T-helper 1 cell treated with Interleukin-12 subunit alpha and Interleukin-12 subunit beta and Interleukin-4 antibody, amounts not matched to agents 30 μg/mL and 1 μg/mL, for 36 hours (primary cell): Measurements from ENCODE around the gene MFNG.
"Not testable (repeated sequence)": the region's sequence is repeated elsewhere in the genome, so short reads cannot be mapped to it uniquely, and the experiment has no call there.

Experiments
- H3K27ac Mint-ChIP-seq: one replicate; pipeline ENCODE4 v1.8.0; 2021; ENCODE audit warnings: mild to moderate bottlenecking, mixed read lengths
- H3K27me3 Mint-ChIP-seq: one replicate; pipeline ENCODE4 v1.8.0; 2021; ENCODE audit warnings: low read depth, mixed read lengths
- H3K36me3 Mint-ChIP-seq: one replicate; pipeline ENCODE4 v1.8.0; 2021; ENCODE audit warnings: low read depth, mixed read lengths
- H3K4me1 Mint-ChIP-seq: one replicate; pipeline ENCODE4 v1.8.0; 2021; ENCODE audit warnings: low read depth, mixed read lengths
- H3K4me3 Mint-ChIP-seq: one replicate; pipeline ENCODE4 v1.8.0; 2021; ENCODE audit warnings: mild to moderate bottlenecking, moderate library complexity, mixed read lengths
- H3K9me3 Mint-ChIP-seq: one replicate; pipeline ENCODE4 v1.8.0; 2021; ENCODE audit warnings: mixed read lengths

The MFNG gene

GRCh38 chr22:37486224-37486845 lies at the start of gene MFNG:
Gene MFNG (minus strand): TSS chr22:37486384. CDS start chr22:37486177, 207 bp downstream.
- Mint-ChIP-seq H3K4me3 (peak within 1 kb of the TSS; percentile 98), H3K36me3 (peaks cover 22% of the 10 kb centered on the region), H3K9me3 (no peaks in the 10 kb centered on the region), H3K4me1 (peaks cover 41% of the 10 kb centered on the region), H3K27me3 (no peaks in the 10 kb centered on the region), H3K27ac (peak within 1 kb of the TSS; percentile 95)

DNA sequence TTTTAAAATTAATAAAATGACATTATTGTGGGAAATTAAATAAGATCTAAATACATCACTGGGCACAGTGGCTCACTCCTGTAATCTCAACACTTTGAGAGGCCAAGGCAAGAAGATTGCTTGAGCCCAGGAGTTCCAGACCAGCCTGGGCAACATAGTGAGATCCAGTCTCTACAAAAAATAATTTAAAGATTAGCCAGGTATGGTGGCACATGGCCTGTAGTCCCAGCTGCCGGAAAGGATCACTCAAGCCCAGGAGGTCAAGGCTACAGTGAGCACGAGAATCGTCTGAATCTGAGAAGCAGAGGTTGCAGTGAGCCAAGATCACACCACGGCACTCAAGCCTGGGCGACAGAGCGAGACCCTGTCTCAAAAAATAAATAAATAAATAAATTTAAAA lies 49.0 kb upstream of the MFNG start:
- H3K4me3 Mint-ChIP-seq: no peak overlapping the region

GRCh38 chr22:37534445-37534844 lies 48.3 kb upstream of the MFNG start:
- Mint-ChIP-seq H3K4me3 (no peak overlapping the region), H3K27ac (no peak overlapping the region), H3K4me1 (peaks cover 31% of the 10 kb centered on the region), H3K27me3 (peaks cover 8% of the 10 kb centered on the region), H3K9me3 (no peaks in the 10 kb centered on the region), H3K36me3 (no peaks in the 10 kb centered on the region)

More for the DNA sequence above, 49.0 kb upstream of the MFNG start:
- H3K27ac Mint-ChIP-seq: no peak overlapping the region
- no peaks in the 10 kb centered on the region for H3K9me3 Mint-ChIP-seq
- peaks cover 8% of the 10 kb centered on the region for H3K27me3 Mint-ChIP-seq
- peaks cover 28% of the 10 kb centered on the region for H3K4me1 Mint-ChIP-seq
- H3K36me3 Mint-ChIP-seq: no peaks in the 10 kb centered on the region

DNA sequence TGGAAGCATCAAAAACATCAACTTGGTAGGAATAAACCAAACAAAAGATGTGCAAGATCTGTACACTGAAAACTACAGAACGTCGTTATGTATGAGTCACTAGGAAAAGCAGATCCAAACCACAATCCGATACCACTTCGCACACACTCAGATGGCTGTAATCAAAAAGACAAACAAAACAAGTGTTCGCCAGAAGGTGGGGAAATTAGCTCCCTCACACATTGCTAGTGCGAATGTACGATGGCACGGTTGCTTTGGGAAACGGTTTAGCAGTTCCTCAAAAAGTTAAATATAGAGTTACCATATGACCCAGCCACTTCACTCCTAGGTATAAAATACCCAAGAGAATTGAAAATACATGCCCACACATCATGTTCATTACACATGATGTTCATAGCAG lies 47.8 kb upstream of the MFNG start:
- H3K36me3 Mint-ChIP-seq: no peaks in the 10 kb centered on the region
- H3K9me3 Mint-ChIP-seq: no peaks in the 10 kb centered on the region
- H3K27ac Mint-ChIP-seq: no peak overlapping the region
- peaks cover 29% of the 10 kb centered on the region for H3K4me1 Mint-ChIP-seq
- H3K27me3 Mint-ChIP-seq: peaks cover 7% of the 10 kb centered on the region
- no peak overlapping the region for H3K4me3 Mint-ChIP-seq

DNA sequence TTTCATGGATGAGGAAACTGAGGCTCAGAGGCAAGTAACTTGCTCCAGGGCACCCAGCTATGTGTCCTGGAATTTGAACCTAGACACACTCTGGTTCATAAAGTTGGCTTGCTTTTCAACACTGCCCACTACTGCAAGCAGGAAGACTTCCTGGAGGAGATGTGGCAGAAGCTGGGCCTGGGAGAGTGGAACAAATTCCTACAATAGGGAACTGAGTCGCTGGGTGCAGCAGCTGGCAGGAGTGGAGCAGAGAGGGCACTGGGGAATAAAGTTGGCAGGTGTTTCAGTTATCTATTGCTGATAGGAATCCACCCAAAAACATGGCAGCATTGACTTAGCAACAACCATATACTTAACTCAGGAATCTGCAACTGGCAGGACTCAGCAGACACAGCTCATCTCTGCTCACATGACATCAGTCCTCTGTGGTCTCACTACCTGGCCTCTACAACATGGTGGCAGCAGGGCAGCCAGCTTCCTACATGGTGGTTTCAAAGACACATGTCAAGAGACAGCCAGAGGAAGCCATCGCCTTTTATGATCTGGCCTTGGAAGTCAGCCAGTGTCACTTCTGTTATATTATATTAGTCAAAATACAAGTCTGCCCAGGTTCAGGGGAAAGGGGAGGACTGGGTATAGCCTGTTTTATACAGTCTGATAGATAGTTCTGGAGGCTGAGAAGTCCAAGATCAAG lies 43.6 kb upstream of the MFNG start:
- peaks cover 4% of the 10 kb centered on the region for H3K27me3 Mint-ChIP-seq
- no peak overlapping the region for H3K27ac Mint-ChIP-seq
- peaks cover 18% of the 10 kb centered on the region for H3K4me1 Mint-ChIP-seq
- H3K9me3 Mint-ChIP-seq: no peaks in the 10 kb centered on the region
- no peak overlapping the region for H3K4me3 Mint-ChIP-seq
- H3K36me3 Mint-ChIP-seq: no peaks in the 10 kb centered on the region

DNA sequence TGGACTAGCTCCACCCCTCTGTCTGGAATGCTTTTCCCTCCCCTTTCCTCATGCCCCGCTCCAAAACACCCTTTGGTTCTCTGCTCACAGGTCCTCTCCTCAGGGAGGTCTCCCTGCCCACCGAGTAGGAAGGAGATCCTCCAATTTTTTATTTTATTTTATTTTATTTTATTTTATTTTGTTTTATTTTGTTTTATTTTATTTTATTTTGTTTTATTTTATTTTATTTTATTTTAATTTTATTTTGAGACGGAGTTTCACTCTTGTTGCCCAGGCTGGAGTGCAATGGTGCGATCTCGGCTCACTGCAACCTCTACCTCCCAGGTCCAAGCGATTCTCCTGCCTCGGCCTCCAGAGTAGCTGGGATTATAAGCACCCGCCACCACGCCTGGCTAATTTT lies 41.8 kb upstream of the MFNG start:
- not testable (repeated sequence) for H3K9me3 Mint-ChIP-seq, H3K4me3 Mint-ChIP-seq
- H3K27me3 Mint-ChIP-seq: peaks cover 10% of the 10 kb centered on the region

GRCh38 chr22:37527081-37527752 lies 41.0 kb upstream of the MFNG start:
- H3K9me3 Mint-ChIP-seq, H3K4me1 Mint-ChIP-seq, H3K4me3 Mint-ChIP-seq, H3K36me3 Mint-ChIP-seq, H3K27ac Mint-ChIP-seq: not testable (repeated sequence)
- H3K27me3 Mint-ChIP-seq: peaks cover 16% of the 10 kb centered on the region

More for the DNA sequence above, 41.8 kb upstream of the MFNG start:
- not testable (repeated sequence) for H3K4me1 Mint-ChIP-seq, H3K27ac Mint-ChIP-seq, H3K36me3 Mint-ChIP-seq

DNA sequence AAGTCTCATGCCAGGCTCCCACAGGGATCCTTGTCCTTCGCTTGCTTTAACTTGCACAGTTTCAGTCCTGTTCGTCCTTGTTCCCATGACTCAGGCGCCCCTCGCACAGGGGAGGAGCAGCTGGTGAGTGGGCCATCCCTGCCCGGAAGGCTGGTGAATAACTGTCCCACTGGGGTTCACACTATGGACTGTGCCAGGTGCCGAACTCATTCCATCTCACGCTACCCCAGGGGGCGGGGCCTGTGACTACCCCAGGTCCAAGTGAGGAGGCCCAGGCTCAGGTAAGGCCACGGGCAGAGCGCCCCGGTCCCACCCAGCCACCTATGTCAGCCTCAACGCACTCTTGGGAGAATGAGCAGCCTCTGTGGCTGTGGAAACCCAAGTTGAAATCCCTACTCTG lies 40.2 kb upstream of the MFNG start:
- no peaks in the 10 kb centered on the region for H3K36me3 Mint-ChIP-seq
- no peaks in the 10 kb centered on the region for H3K9me3 Mint-ChIP-seq
- H3K4me3 Mint-ChIP-seq: no peak overlapping the region
- peaks cover 25% of the 10 kb centered on the region for H3K27me3 Mint-ChIP-seq
- H3K27ac Mint-ChIP-seq: no peak overlapping the region
- peaks cover 4% of the 10 kb centered on the region for H3K4me1 Mint-ChIP-seq

DNA sequence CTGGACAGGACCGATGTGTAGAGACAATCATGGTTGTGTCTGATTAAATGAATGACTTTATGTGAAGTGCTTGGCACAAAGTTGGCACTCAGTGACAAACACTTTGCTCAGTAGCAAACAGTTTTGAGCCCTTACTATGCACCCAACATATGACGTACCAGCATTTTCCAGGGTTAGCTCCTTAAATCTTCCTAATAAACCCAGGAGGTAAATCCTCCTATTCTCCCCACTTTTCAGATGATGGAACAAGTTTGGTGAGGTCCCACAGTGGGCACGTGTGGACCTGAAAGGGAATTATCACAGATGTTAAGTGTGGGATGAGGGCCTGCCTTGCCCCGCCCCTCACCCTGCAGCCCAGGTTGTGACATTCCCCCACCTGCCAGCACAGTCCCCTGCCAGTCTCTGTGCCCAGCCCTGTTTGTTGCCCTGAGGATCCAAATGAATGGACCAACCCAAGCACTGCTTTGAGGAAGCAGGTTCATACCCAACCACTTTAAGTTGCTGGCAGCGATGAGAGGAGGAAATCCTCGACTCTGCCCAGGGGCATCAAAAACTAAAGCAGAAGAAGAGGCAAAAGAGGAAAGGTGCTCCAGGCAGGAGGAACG lies 39.7 kb upstream of the MFNG start:
- Mint-ChIP-seq H3K4me3 (no peak overlapping the region), H3K9me3 (no peaks in the 10 kb centered on the region), H3K27ac (no peak overlapping the region), H3K4me1 (peaks cover 4% of the 10 kb centered on the region), H3K27me3 (peaks cover 30% of the 10 kb centered on the region), H3K36me3 (no peaks in the 10 kb centered on the region)

DNA sequence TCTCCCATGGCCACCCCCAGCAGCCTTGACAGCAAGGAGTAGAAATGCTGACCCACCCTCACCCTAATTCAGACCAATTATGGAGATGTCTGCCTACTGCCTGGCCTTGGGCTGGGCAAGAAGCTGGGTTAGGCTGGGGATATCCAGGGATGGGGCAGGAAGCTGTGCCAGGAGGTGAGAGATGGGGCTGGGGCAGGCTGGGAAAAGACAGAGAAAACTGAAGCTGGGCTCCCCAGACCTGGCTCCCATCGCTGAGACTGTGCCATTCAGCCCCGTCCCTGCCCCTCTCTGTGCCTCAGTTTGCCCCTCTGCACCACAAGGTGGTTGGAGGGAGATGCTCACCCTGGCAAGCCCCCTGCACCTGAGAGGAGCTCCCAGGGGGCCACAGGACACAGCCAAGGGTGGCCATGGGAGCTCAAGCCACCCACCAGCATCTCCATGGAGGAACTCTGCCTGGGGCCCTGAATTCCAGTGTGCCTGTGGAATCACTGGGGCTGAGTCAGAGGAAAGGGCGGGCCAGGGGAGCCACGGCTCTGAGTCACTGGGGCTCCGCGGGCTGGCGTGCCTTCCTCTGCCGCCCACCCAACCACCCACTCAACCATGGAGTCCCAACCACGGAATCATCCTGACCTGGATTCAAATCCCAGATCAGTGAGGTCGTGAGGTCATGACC lies 39.0 kb upstream of the MFNG start:
- no peak overlapping the region for H3K27ac Mint-ChIP-seq

DNA sequence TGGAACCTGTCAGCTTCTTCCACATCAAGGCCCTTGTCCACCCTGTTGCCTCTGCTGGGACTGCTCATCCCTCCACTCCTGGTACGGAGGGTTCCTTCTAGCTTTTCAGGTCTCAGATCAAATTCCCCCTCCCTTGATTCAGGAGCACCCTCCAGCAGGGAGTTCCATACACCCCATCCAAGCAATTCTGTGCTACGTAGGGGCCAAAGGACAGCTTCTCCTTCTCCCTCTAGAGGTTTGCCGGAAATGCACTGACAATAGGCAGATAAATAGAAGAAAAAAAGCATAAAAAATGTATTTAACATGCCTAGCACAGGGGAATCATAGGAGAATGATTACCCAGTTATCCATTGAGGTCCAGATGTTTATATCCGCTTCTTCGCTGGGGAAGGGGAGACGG lies 36.3 kb upstream of the MFNG start:
- Mint-ChIP-seq H3K4me3 (no peak overlapping the region), H3K27me3 (peaks cover 52% of the 10 kb centered on the region), H3K27ac (no peak overlapping the region), H3K9me3 (no peaks in the 10 kb centered on the region), H3K4me1 (peaks cover 3% of the 10 kb centered on the region), H3K36me3 (no peaks in the 10 kb centered on the region)

More for the DNA sequence above, 39.0 kb upstream of the MFNG start:
- no peaks in the 10 kb centered on the region for H3K36me3 Mint-ChIP-seq
- H3K27me3 Mint-ChIP-seq: peaks cover 37% of the 10 kb centered on the region
- no peak overlapping the region for H3K4me3 Mint-ChIP-seq
- peaks cover 4% of the 10 kb centered on the region for H3K4me1 Mint-ChIP-seq
- no peaks in the 10 kb centered on the region for H3K9me3 Mint-ChIP-seq

GRCh38 chr22:37521236-37521739 lies 35.1 kb upstream of the MFNG start:
- H3K9me3 Mint-ChIP-seq: no peaks in the 10 kb centered on the region
- H3K36me3 Mint-ChIP-seq: no peaks in the 10 kb centered on the region
- H3K27ac Mint-ChIP-seq: no peak overlapping the region
- H3K4me3 Mint-ChIP-seq: no peak overlapping the region
- peaks cover 62% of the 10 kb centered on the region for H3K27me3 Mint-ChIP-seq
- H3K4me1 Mint-ChIP-seq: peaks cover 3% of the 10 kb centered on the region

- Mint-ChIP-seq H3K36me3 (no peaks in the 10 kb centered on the region), H3K4me3 (no peak overlapping the region), H3K4me1 (peaks cover 3% of the 10 kb centered on the region), H3K27ac (no peak overlapping the region), H3K9me3 (no peaks in the 10 kb centered on the region), H3K27me3 (peaks cover 66% of the 10 kb centered on the region)
Observed at GRCh38 chr22:37520776-37521191, 34.6 kb upstream of the MFNG start.
